Esophagus muscularis mucosa (tissue), 4 donors: ENCODE results near the gene TEX48.

Source experiments
- CTCF ChIP-seq, 3 experiments: fragments of 200-600 bp in 2 of 3; fragments of 450-650 bp in 1 of 3; sonication (generic) in 2 of 3; IDR thresholded peaks; one replicate each; pipeline ENCODE4 v1.5.1; 2017 to 2019; ENCODE audit warnings: antibody characterized with exemption in 3 of 3, mild to moderate bottlenecking in 2 of 3, moderate library complexity in 1 of 3
- EP300 ChIP-seq: sonication (generic); formaldehyde crosslinking; IDR thresholded peaks from one replicate; pipeline ENCODE4 v1.6.1; 2017; ENCODE audit warnings: antibody characterized with exemption
- POLR2A ChIP-seq: fragments of 450-650 bp; IDR thresholded peaks from one replicate; pipeline ENCODE4 v1.6.1; 2017; ENCODE audit warnings: antibody characterized with exemption, moderate library complexity, mild to moderate bottlenecking, low read depth
- POLR2AphosphoS5 ChIP-seq, 2 donors: sonication (generic); formaldehyde crosslinking; IDR thresholded peaks; one replicate each; pipeline ENCODE4 v1.6.1; 2017; ENCODE audit warnings: antibody characterized with exemption in 2 of 2

DNA sequence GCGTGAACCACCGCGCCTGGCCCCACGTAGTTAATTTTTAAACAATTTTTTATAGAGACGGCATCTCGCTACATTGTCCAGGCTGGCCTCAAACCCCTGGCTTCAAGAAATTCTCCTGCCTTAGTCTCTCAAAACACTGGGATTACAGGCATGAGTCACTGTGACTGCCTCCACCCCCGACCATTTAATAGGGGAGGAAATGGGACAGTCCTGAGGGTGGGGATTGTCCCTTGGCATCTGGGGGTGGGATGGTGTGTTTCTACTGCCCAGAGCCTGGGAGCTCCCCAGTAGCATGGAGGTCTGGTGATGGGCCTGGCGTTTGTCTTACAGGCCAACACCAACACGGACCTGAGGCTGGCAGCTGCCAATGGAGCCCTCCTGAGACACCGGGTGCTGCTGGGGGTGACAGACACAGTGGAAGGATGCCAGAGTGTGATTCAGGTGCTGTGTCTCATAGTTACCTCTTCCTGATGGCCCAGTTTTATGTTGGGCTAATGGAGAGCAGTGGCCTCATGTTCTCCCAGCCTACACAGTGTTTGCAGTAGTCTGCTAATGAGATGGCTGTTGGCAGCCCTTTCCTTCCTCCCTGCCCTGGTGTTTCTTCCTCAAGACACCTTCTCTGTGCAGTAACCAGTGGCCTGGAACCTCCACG lies 48.4 kb downstream of the TEX48 start:
- no peak for TF ChIP-seq CTCF (IDR thresholded peaks at IDR 0.05)
- no peak for TF ChIP-seq POLR2A
- no peak for TF ChIP-seq EP300
- no peak for TF ChIP-seq POLR2AphosphoS5 (IDR thresholded peaks at IDR 0.05)
